Neuronal stem cell (in vitro differentiated cells): ENCODE measurements around the gene CYP46A1.

Source experiments
- DNase-seq: peaks from one replicate; pipeline ENCODE4 v3.0.0-alpha.2; 2013; ENCODE audit warnings: low spot score
- H2AFZ ChIP-seq: one replicate; pipeline ENCODE4 v1.6.1; 2013; ENCODE audit warnings: mild to moderate bottlenecking, low read length, inconsistent platforms
- H2AK5ac ChIP-seq: 2 replicates; pipeline ENCODE4 v1.6.1; 2013; ENCODE audit warnings: low read depth, mild to moderate bottlenecking, inconsistent platforms, low read length, moderate library complexity, mixed read lengths
- H2BK120ac ChIP-seq: 2 replicates; pipeline ENCODE4 v1.6.1; 2013; ENCODE audit warnings: low read depth, mild to moderate bottlenecking, inconsistent platforms, low read length, moderate library complexity, mixed read lengths
- H2BK12ac ChIP-seq: one replicate; pipeline ENCODE4 v1.6.1; 2013; ENCODE audit warnings: low read length, inconsistent platforms
- H2BK15ac ChIP-seq: 2 replicates; pipeline ENCODE4 v1.6.1; 2013; ENCODE audit warnings: mild to moderate bottlenecking, low read length, inconsistent platforms, mixed read lengths
- H2BK5ac ChIP-seq: one replicate; pipeline ENCODE4 v1.6.1; 2013; ENCODE audit warnings: inconsistent platforms, mild to moderate bottlenecking, low read length, moderate library complexity
- H3K14ac ChIP-seq: one replicate; pipeline ENCODE4 v1.6.1; 2013; ENCODE audit warnings: low read length, inconsistent platforms
- H3K18ac ChIP-seq: 2 replicates; pipeline ENCODE4 v1.6.1; 2013; ENCODE audit warnings: low read length, inconsistent platforms
- H3K23ac ChIP-seq: 2 replicates; pipeline ENCODE4 v1.6.1; 2013; ENCODE audit warnings: low read depth, mild to moderate bottlenecking, mixed read lengths, low read length, inconsistent platforms; ENCODE audit not compliant: poor library complexity
- H3K27ac ChIP-seq: replicated peaks from 3 replicates; pipeline ENCODE4 v1.5.1; 2013; ENCODE audit warnings: low read length, inconsistent platforms
- H3K27me3 ChIP-seq, 3 experiments: 2 replicates each; pipeline ENCODE4 v1.6.1; 2013; ENCODE audit warnings: low read length in 3 of 3, mild to moderate bottlenecking in 2 of 3, inconsistent platforms in 1 of 3, low read depth in 1 of 3, mixed read lengths in 1 of 3, moderate library complexity in 1 of 3; ENCODE audit not compliant: control insufficient read depth in 3 of 3, insufficient read depth in 3 of 3
- H3K36me3 ChIP-seq, 2 donors: replicated peaks in 1 of 2; 2 replicates each; pipeline ENCODE4 v1.6.1; 2013; ENCODE audit warnings: low read length in 2 of 2; ENCODE audit not compliant: control insufficient read depth in 2 of 2, insufficient read depth in 2 of 2
- H3K4ac ChIP-seq: 2 replicates; pipeline ENCODE4 v1.6.1; 2013; ENCODE audit warnings: inconsistent platforms, mild to moderate bottlenecking, low read length, moderate library complexity
- H3K4me1 ChIP-seq, 2 donors: 1 replicate in 1 of 2; 2 replicates in 1 of 2; pipeline ENCODE4 v1.6.1; 2013; ENCODE audit warnings: low read length in 2 of 2, low read depth in 1 of 2; ENCODE audit not compliant: control insufficient read depth in 2 of 2, insufficient read depth in 1 of 2
- H3K4me2 ChIP-seq: one replicate; pipeline ENCODE4 v1.6.1; 2013; ENCODE audit warnings: mild to moderate bottlenecking, low read length, inconsistent platforms; ENCODE audit not compliant: insufficient read depth, poor library complexity, severe bottlenecking
- H3K4me3 ChIP-seq, 2 donors: 2 replicates each; pipeline ENCODE4 v1.5.1; 2013; ENCODE audit warnings: low read length in 2 of 2, mild to moderate bottlenecking in 2 of 2, inconsistent platforms in 1 of 2, moderate library complexity in 1 of 2
- H3K79me1 ChIP-seq: one replicate; pipeline ENCODE4 v1.6.1; 2013; ENCODE audit warnings: low read depth, mild to moderate bottlenecking, inconsistent platforms, low read length, moderate library complexity
- H3K9ac ChIP-seq: one replicate; pipeline ENCODE4 v1.6.1; 2013; ENCODE audit warnings: mild to moderate bottlenecking, low read depth, low read length, inconsistent platforms; ENCODE audit not compliant: poor library complexity
- H3K9me3 ChIP-seq, 2 donors: replicated peaks in 1 of 2; 2 replicates each; pipeline versions ENCODE3 to v1.6.1; 2013; ENCODE audit warnings: low read length in 2 of 2, mild to moderate bottlenecking in 2 of 2, inconsistent platforms in 1 of 2, low read depth in 1 of 2, mixed read lengths in 1 of 2, moderate library complexity in 1 of 2; ENCODE audit not compliant: control insufficient read depth in 2 of 2, insufficient read depth in 1 of 2
- H4K8ac ChIP-seq: one replicate; pipeline ENCODE4 v1.6.1; 2013; ENCODE audit warnings: low read depth, mild to moderate bottlenecking, inconsistent platforms, low read length, moderate library complexity
- H4K91ac ChIP-seq: one replicate; pipeline ENCODE4 v1.6.1; 2013; ENCODE audit warnings: low read length, low read depth, mild to moderate bottlenecking, inconsistent platforms; ENCODE audit not compliant: poor library complexity
- WGBS, 2 donors: extraction: QIAGEN DNeasy Blood & Tissue Kit; methylation state at CpG; one replicate each; pipeline ENCODE4 v1.1.7; 2013; ENCODE audit warnings: missing lambda C conversion rate in 2 of 2, mixed read lengths in 1 of 2; ENCODE audit not compliant: insufficient read length in 2 of 2, insufficient replicate concordance in 1 of 2; ENCODE audit errors: extremely low coverage in 2 of 2; 5-methylcytosine and 5-hydroxymethylcytosine counted together

CYP46A1 gene

GRCh38 chr14:99734406-99735051 lies 50.4 kb downstream of the CYP46A1 start:
- no peaks in the 10 kb centered on the region for H3K36me3 ChIP-seq
- H3K9ac ChIP-seq = no peak overlapping the region
- DNase-seq = no peak
- no peak overlapping the region for H3K4me3 ChIP-seq
- H3K27ac ChIP-seq = no peak overlapping the region
- H4K8ac ChIP-seq = peak overlapping the region; percentile 17
- H3K4me2 ChIP-seq = no peak overlapping the region
- peak overlapping the region; percentile 83 for H3K18ac ChIP-seq
- no peaks in the 10 kb centered on the region for H3K9me3 ChIP-seq
- peaks cover 10 to 11% of the 10 kb centered on the region in 2 donors for H3K4me1 ChIP-seq
- H3K14ac ChIP-seq = no peak overlapping the region
- WGBS, 2 donors = no CpG with 5 or more reads among the region's 18 CpGs
- H2BK12ac ChIP-seq = peak overlapping the region; percentile 58
- peak overlapping the region; percentile 20 for H3K23ac ChIP-seq
- H4K91ac ChIP-seq = peak overlapping the region; percentile 53
- H2BK15ac ChIP-seq = peak overlapping the region; percentile 93
- no peak overlapping the region for H2AFZ ChIP-seq
- H3K4ac ChIP-seq = no peak overlapping the region
- no peaks in the 10 kb centered on the region for H3K79me1 ChIP-seq
- no peak overlapping the region for H2BK5ac ChIP-seq
- H2BK120ac ChIP-seq = no peak overlapping the region
- peak overlapping the region; percentile 97 for H2AK5ac ChIP-seq
- peaks cover 0 to 13% (median 0%) of the 10 kb centered on the region in 3 experiments for H3K27me3 ChIP-seq

- H2AK5ac ChIP-seq = peak overlapping the region; percentile 16
- peaks cover 8 to 11% of the 10 kb centered on the region in 2 donors for H3K4me1 ChIP-seq
- no peak overlapping the region for H4K91ac ChIP-seq
- H3K9me3 ChIP-seq = no peaks in the 10 kb centered on the region
- H4K8ac ChIP-seq = no peak overlapping the region
- H3K4me3 ChIP-seq = no peak overlapping the region
- no peak overlapping the region for H2BK12ac ChIP-seq
- no peak overlapping the region for H3K9ac ChIP-seq
- no peak overlapping the region for H3K4me2 ChIP-seq
- no peak overlapping the region for H3K23ac ChIP-seq
- no peak overlapping the region for H3K4ac ChIP-seq
- no peaks in the 10 kb centered on the region for H3K36me3 ChIP-seq
- peak overlapping the region; percentile 7 for H2BK15ac ChIP-seq
- no peak overlapping the region for H2BK120ac ChIP-seq
- H3K27me3 ChIP-seq = peaks cover 0 to 15% (median 0%) of the 10 kb centered on the region in 3 experiments
- WGBS, 2 donors = no CpG with 5 or more reads among the region's 13 CpGs
- H3K18ac ChIP-seq = peak overlapping the region; percentile 1
- no peak overlapping the region for H2BK5ac ChIP-seq
- no peak overlapping the region for H3K27ac ChIP-seq
- DNase-seq = no peak
- H3K14ac ChIP-seq = no peak overlapping the region
- no peaks in the 10 kb centered on the region for H3K79me1 ChIP-seq
- no peak overlapping the region for H2AFZ ChIP-seq
These were observed 51.4 kb downstream of the CYP46A1 start for GRCh38 chr14:99735189-99736135.

DNA sequence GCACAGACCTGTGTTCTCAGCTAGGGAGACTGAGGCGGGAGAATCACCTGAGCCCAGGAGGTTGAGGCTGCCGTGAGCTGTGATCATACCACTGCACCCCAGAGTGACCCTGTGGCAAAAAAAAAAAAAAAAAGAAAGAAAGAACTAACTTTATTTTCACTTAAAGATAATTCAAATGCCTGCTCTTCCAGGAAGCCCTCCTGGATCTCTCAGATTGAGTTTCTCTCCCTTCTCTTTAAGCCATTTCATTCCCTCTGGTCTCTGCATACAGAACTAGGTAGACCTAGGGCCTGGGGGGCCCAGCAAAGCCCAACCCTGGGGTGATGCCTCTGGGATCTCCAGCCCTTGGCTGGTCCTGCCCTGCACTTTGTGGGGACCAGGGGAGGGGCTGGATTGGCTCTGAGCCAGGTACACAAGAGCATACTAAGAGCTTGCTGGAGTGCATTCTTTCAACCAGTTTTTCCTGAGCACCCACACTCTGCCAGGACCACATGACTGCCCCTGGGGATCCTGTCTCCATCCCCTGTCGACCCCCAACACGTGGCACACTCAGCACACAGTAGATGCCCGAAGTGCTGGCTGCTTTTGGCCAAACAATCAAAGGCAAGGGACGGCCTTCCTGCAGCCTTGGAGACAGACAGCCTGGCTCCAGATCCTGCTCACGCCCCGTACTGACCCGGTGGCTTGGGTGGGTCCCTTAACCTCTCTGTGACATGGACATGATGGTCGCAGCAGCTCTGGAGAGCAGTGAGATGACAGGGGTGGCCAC lies 52.7 kb downstream of the CYP46A1 start:
- Histone ChIP-seq H3K4me3 (no peak overlapping the region), H3K4ac (no peak overlapping the region), H3K4me1 (peaks cover 6% of the 10 kb centered on the region in 2 donors), H2BK15ac (peak overlapping the region; percentile 11), H3K36me3 (no peaks in the 10 kb centered on the region), H2BK120ac (peak overlapping the region; percentile 2), H4K8ac (no peak overlapping the region), H3K9me3 (no peaks in the 10 kb centered on the region), H3K14ac (no peak overlapping the region), H3K79me1 (no peaks in the 10 kb centered on the region), H2AK5ac (peak overlapping the region; percentile 91), H2AFZ (peak overlapping the region; percentile 62), H2BK12ac (no peak overlapping the region), H3K23ac (no peak overlapping the region), H3K27me3 (peaks cover 0 to 22% (median 0%) of the 10 kb centered on the region in 3 experiments), H2BK5ac (no peak overlapping the region), H3K27ac (no peak overlapping the region), H3K9ac (no peak overlapping the region), H4K91ac (no peak overlapping the region), H3K4me2 (no peak overlapping the region), H3K18ac (peak overlapping the region; percentile 77)
- no CpG with 5 or more reads among the region's 10 CpGs for WGBS, 2 donors
- no peak for DNase-seq
